Gastrocnemius medialis (tissue), 4 donors: ENCODE data around the gene TSPAN14. TPM values are rescaled to one million over a fixed set of nuclear protein-coding genes. Genes with fewer than 3 reads are reported as not detected.

Experiments used
- ATAC-seq, 2 donors: fragments of 150-250 bp; one replicate each; pipeline ENCODE4 v1.9.1; 2016
- DNase-seq, 2 donors: peaks; one replicate each; pipeline ENCODE4 v3.0.0-alpha.2; 2019
- H3K27ac ChIP-seq, 4 donors: fragments of 200-600 bp; sonication (generic); 1 replicate in 1 of 4; 2 replicates in 3 of 4; pipeline ENCODE4 v1.5.1; 2016 to 2018; ENCODE audit warnings: mild to moderate bottlenecking in 2 of 4, moderate library complexity in 1 of 4
- H3K27me3 ChIP-seq, 3 donors: fragments of 200-600 bp; sonication (generic) in 2 of 3; 1 replicate in 1 of 3; 2 replicates in 2 of 3; pipeline versions ENCODE4 v1.5.1 to v1.6.0; 2016 to 2019; ENCODE audit warnings: mild to moderate bottlenecking in 1 of 3, moderate library complexity in 1 of 3
- H3K36me3 ChIP-seq, 2 donors: fragments of 200-600 bp; sonication (generic) in 1 of 2; one replicate each; pipeline ENCODE4 v1.5.1; 2017 to 2018
- H3K4me1 ChIP-seq, 2 donors: fragments of 200-600 bp; sonication (generic) in 1 of 2; one replicate each; pipeline ENCODE4 v1.5.1; 2016 to 2017; ENCODE audit warnings: mild to moderate bottlenecking in 2 of 2
- H3K4me3 ChIP-seq, 4 donors: fragments of 200-600 bp; sonication (generic) in 3 of 4; 1 replicate in 1 of 4; 2 replicates in 3 of 4; pipeline ENCODE4 v1.5.1; 2016 to 2019; ENCODE audit warnings: mild to moderate bottlenecking in 2 of 4
- H3K9me3 ChIP-seq, 3 donors: fragments of 200-600 bp; sonication (generic) in 2 of 3; 1 replicate in 1 of 3; 2 replicates in 2 of 3; pipeline ENCODE4 v1.5.1; 2016 to 2019
- POLR2A ChIP-seq, 2 donors: fragments of 450-650 bp; IDR thresholded peaks; one replicate each; pipeline ENCODE4 v1.6.1; 2017; ENCODE audit warnings: antibody characterized with exemption in 2 of 2, mild to moderate bottlenecking in 2 of 2, moderate library complexity in 2 of 2
- in situ Hi-C, 4 donors: fragments of 200-750 bp; cut with MboI; loops; one replicate each; pipeline versions ENCODE4 v1.15.0 to v1.8.0; 2017; ENCODE audit warnings: low sequenced_read_pairs in 4 of 4
- intact Hi-C: fragments of 100-400 bp; cut with DNase I; formaldehyde crosslinking; loops from one replicate; pipeline ENCODE4 v1.15.1; 2023; ENCODE audit warnings: low total_unique reads
- total RNA-seq, 4 donors: library from RNA; depleted of rRNA; stranded (reverse); fragments of >200 nt; gene quantifications; one replicate each; pipeline versions ENCODE4 v1.1.0 to v1.2.3, GENCODE V29; 2016
- TF ChIP-seq, protein P1 (sequence below), 5 experiments: fragments of 450-650 bp in 3 of 5; fragments of 200-600 bp in 2 of 5; sonication (generic) in 2 of 5; IDR thresholded peaks in 4 of 5; conservative IDR thresholded peaks in 1 of 5; 1 replicate in 4 of 5; 2 replicates in 1 of 5; pipeline ENCODE4 v1.5.1; 2016 to 2019; ENCODE audit warnings: antibody characterized with exemption in 5 of 5, mild to moderate bottlenecking in 3 of 5, moderate library complexity in 3 of 5

Gene TSPAN14
- total RNA-seq, 4 donors from 2014 or later = 22.6 to 29.3 (median 26.9) TPM

DNA sequence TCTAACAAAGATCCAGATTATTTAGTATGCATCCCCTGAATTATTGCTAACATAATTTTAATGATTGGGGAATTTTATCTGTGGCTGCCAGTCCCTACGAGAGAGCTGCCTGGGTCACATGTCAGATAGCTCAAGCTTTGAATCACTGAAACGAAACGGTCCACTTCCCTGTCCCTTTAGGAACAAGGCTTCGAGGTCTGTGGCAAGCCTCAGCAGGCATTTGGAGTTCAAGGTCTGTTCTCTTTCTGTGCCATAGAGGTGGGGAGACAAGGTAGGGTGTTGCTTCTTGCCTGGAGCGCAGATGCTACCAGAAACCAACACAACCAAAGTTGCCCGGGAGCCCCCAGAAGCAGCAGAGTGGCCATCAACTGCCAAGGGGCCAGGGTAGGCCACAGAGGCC, 69.7 kb downstream of the TSPAN14 start:
- no peaks in the 10 kb centered on the region for H3K27me3 ChIP-seq
- no peak overlapping the region for H3K4me3 ChIP-seq
- no peak for DNase-seq
- in situ Hi-C loops = no loop called here
- intact Hi-C loops = no loop called here
- no peaks in the 10 kb centered on the region for H3K9me3 ChIP-seq
- TF ChIP-seq, protein P1, sequence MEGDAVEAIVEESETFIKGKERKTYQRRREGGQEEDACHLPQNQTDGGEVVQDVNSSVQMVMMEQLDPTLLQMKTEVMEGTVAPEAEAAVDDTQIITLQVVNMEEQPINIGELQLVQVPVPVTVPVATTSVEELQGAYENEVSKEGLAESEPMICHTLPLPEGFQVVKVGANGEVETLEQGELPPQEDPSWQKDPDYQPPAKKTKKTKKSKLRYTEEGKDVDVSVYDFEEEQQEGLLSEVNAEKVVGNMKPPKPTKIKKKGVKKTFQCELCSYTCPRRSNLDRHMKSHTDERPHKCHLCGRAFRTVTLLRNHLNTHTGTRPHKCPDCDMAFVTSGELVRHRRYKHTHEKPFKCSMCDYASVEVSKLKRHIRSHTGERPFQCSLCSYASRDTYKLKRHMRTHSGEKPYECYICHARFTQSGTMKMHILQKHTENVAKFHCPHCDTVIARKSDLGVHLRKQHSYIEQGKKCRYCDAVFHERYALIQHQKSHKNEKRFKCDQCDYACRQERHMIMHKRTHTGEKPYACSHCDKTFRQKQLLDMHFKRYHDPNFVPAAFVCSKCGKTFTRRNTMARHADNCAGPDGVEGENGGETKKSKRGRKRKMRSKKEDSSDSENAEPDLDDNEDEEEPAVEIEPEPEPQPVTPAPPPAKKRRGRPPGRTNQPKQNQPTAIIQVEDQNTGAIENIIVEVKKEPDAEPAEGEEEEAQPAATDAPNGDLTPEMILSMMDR (IDR thresholded peaks at IDR 0.05 in 4 of 5, conservative IDR thresholded peaks at IDR 0.05 in 1 of 5) = no peak
- no peak for TF ChIP-seq POLR2A (IDR thresholded peaks at IDR 0.05)
- H3K36me3 ChIP-seq = peaks cover 0 to 12% of the 10 kb centered on the region in 2 donors
- no peak for ATAC-seq
- H3K27ac ChIP-seq = no peak overlapping the region
- H3K4me1 ChIP-seq = peaks cover 0 to 5% of the 10 kb centered on the region in 2 donors

DNA sequence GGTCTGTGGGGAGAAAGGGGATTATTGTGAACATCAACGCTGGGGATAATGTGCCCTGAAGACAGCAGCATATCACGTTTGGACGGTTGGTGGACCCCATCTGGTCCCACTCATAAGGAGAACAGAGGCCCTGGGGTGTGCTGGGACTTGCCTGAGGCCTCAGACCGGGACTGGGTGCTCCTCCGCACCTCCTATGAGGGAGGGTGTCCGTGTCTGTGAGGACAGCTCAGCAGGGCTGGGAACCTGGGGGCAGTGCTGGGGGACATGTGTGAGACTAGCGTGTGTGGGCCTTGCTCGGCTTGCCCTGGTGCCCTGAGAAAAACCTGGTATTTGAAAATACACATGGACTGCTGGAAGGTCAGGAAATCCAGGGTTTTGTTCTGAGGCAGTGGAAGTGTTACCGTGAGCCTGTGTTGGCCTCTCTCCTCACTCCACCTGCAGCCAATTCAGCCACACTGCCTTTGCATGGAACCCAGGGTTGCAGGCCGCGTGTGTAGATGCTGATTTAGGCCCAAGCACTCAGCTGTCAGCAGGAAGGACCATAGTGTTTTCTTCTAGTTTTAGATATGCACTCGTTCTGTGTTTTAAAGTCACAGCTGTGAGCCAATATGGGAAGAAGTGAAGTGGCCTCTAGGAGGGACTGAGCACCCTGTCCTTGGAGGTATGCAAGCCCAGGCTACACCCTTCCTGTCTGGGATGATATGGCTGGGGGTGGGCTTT, 70.2 kb downstream of the TSPAN14 start:
- Histone ChIP-seq H3K27me3 (no peaks in the 10 kb centered on the region), H3K4me1 (peaks cover 0 to 5% of the 10 kb centered on the region in 2 donors), H3K27ac (no peak overlapping the region), H3K36me3 (peaks cover 0 to 7% of the 10 kb centered on the region in 2 donors), H3K9me3 (no peaks in the 10 kb centered on the region), H3K4me3 (no peak overlapping the region)
- no peak for TF ChIP-seq POLR2A (IDR thresholded peaks at IDR 0.05)
- TF ChIP-seq, protein P1 (IDR thresholded peaks at IDR 0.05 in 4 of 5, conservative IDR thresholded peaks at IDR 0.05 in 1 of 5) = no peak
- DNase-seq (no peak), ATAC-seq (no peak)
- in situ Hi-C loops (no loop called here), intact Hi-C loops (no loop called here)

DNA sequence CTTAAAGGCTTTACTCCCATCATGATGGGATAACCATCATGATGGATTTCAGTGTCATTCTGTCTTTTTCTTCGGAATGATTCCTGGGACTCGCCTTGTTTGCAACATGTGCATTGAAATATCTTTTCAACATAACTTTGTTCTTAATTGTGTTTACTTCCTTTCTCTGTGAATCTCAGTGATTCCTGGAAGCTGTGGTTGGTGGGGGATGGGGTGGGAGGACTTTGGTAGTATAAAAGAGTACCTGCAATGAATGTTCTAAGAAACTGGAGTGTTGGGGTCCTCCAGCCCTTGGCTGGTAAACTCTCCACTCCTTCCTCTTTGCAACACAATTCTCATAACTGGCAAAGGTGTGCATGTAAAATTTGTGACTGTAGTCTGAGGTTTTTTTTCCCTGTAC, 72.1 kb downstream of the TSPAN14 start:
- Histone ChIP-seq H3K4me1 (peaks cover 0 to 5% of the 10 kb centered on the region in 2 donors), H3K27ac (no peak overlapping the region), H3K9me3 (no peaks in the 10 kb centered on the region), H3K4me3 (no peak overlapping the region), H3K36me3 (no peaks in the 10 kb centered on the region), H3K27me3 (no peaks in the 10 kb centered on the region)
- no peak for DNase-seq
- TF ChIP-seq, protein P1 (IDR thresholded peaks at IDR 0.05 in 4 of 5, conservative IDR thresholded peaks at IDR 0.05 in 1 of 5) = no peak
- no peak for TF ChIP-seq POLR2A (IDR thresholded peaks at IDR 0.05)
- no peak for ATAC-seq
- intact Hi-C loops = no loop called here
- in situ Hi-C loops = no loop called here

DNA sequence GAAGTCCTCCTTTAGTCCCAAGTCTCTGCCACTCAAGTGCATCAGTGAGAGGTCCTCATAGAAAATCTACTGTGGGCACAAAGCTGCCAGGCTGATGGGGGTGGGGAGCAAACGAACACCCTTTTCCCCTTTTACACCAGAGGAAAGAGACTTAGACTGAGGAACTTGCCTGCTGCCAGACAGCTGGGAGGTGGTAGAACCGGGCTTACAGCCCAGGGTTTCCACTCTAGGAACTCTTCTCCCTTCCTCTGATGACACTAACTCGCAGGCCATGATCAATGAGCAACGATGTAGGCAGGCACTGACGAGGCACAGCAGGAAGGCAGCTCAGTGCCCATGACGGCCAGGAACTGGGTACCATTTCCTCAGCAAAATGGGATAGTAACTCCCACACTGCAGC, 72.6 kb downstream of the TSPAN14 start:
- no peak overlapping the region for H3K27ac ChIP-seq
- H3K9me3 ChIP-seq = no peaks in the 10 kb centered on the region
- no peaks in the 10 kb centered on the region for H3K36me3 ChIP-seq
- no peak for TF ChIP-seq POLR2A (IDR thresholded peaks at IDR 0.05)
- TF ChIP-seq, protein P1 (IDR thresholded peaks at IDR 0.05 in 4 of 5, conservative IDR thresholded peaks at IDR 0.05 in 1 of 5) = no peak
- no peak for ATAC-seq
- intact Hi-C loops = no loop called here
- no peak for DNase-seq
- no peak overlapping the region for H3K4me3 ChIP-seq
- in situ Hi-C loops = no loop called here
- no peaks in the 10 kb centered on the region for H3K27me3 ChIP-seq
- peaks cover 0 to 5% of the 10 kb centered on the region in 2 donors for H3K4me1 ChIP-seq
